ENCODE data around the gene ZNF664. TPM values are rescaled to one million over a fixed set of nuclear protein-coding genes. Genes with fewer than 3 reads are reported as not detected.
A peak's percentile ranks its signal among the peaks of the same experiment; 100 is the strongest.

The ZNF664 gene
- total and polyA plus RNA-seq, 8 donors: 16.5 to 224 (median 59.3) TPM

DNA sequence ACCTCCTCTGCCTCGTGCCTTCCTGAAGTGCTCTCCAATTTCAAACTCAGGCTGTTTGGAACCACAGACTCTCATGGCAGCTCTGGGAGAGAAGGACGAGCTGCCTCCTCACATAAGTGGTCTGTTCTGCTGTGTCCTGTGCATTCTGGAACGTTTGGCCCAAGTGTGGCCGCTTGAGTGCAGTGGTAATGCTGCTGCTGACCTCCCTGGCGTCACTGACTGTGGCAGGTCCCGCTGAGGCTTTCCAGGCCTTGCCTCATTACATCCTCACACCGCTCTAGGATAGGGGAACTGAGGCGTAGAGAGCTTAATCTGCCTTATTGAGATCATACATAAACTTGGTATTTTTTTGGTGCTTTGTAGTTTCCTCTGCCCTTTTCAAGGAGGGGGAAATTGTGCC is 14.6 kb upstream of the ZNF664 start:
- WGBS, 5 donors: 88 to 94% (median 93%) methylated on average over 4 to 8 of the region's 8 CpGs
- no peaks in the 10 kb centered on the region for H3K36me3 ChIP-seq
- H3K9me3 ChIP-seq: no peaks in the 10 kb centered on the region
- H3K27ac ChIP-seq: peak overlapping the region in 2 of 5 donors; percentile 45 to 77
- intact Hi-C loops (cut with DNase I; ENCODE audit: low total_unique reads): no loop called here
- DNase-seq: peak in 1 of 2 donors; percentile 39
- H3K4me3 ChIP-seq: no peak overlapping the region
- H3K27me3 ChIP-seq: no peaks in the 10 kb centered on the region
- peaks cover 0 to 14% (median 5%) of the 10 kb centered on the region in 4 donors for H3K4me1 ChIP-seq
- no peak for TF ChIP-seq POLR2A (IDR thresholded peaks at IDR 0.05)
- peak in 2 of 3 donors; percentile 8 to 45 for TF ChIP-seq POLR2AphosphoS5 (IDR thresholded peaks at IDR 0.05)
- TF ChIP-seq EP300 (IDR thresholded peaks at IDR 0.05): no peak
- TF ChIP-seq CTCF (IDR thresholded peaks at IDR 0.05): no peak

DNA sequence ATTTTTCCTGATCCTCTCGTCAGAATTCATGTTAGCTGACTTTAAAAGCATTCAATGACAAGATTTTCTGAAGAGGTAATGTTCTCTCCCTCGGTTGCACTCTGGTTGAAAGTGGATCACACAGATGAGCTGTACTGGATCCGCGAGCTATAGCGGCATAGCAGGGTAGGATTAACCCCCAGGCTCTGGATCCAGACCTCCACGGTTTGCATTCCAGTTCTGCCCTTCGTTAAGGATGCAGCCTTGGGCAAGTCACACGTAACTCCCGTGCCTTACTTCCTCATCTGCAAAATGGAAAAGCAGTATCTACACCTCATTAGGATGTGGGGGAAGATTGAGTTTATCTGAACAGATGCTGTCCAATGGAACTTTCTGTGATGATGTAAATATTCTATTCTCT is 14.1 kb upstream of the ZNF664 start:
- Histone ChIP-seq H3K9me3 (no peaks in the 10 kb centered on the region), H3K36me3 (no peaks in the 10 kb centered on the region), H3K4me1 (peaks cover 0 to 14% (median 5%) of the 10 kb centered on the region in 4 donors), H3K4me3 (no peak overlapping the region), H3K27me3 (no peaks in the 10 kb centered on the region), H3K27ac (peak overlapping the region in 2 of 5 donors; percentile 22 to 77)
- 85 to 95% (median 89%) methylated on average over 9 of the region's 9 CpGs for WGBS, 5 donors
- DNase-seq: no peak
- TF ChIP-seq POLR2AphosphoS5 (IDR thresholded peaks at IDR 0.05) (no peak), EP300 (IDR thresholded peaks at IDR 0.05) (no peak), CTCF (IDR thresholded peaks at IDR 0.05) (no peak), POLR2A (IDR thresholded peaks at IDR 0.05) (no peak)
- intact Hi-C loops (cut with DNase I; ENCODE audit: low total_unique reads): no loop called here

DNA sequence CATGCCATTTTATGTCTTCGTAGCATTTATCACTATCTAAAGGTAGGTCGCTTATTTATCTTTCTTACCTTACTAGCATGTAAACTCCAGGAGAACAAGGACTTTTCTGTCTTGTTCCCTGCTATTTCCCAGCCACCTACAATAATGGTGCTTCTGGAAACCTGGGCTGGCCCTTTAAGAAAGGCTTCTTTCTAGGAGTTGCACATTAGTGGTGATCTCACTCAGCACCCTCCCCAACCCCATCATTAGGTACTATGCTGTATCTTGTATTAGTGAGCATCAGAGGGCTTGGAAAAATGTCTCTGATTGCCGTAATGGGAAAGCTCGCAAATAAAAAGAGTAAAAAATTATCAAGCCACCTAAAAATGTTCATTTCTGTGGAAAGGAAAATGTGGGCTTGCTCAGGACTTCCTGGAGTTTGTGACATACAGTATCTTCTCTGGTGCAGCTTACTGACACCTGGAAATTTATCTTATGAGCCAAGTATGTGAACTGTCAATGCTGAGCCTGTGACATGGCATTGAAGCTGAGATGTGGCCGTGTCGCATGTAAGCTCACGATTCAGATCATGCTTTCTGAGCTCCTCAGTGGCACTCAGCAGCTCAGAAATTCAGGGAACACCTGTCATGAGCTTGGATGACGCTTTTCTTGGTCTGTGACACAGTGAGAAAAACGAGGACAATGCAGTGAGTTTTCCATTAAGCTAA is 12.8 kb upstream of the ZNF664 start:
- 90 to 95% (median 92%) methylated on average over 9 of the region's 9 CpGs for WGBS, 5 donors

DNA sequence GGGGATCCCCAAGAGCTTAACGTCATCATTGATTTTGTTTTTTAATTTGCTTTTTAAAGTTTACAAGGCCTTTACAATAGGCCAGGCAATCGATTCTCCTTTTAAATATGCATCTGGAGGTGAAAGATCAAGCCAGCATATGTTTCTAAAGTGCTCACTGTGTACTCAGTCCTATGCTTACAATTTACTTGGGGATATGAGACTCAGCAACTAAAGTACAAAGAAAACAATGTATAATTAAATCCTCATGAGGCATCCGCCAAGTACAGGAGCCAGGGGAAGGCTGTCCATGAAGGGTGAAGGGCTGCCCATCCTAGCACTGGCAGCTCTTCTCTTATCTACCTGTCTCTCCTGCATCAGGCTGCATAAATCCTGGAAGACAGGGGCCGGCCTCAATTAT is 12.2 kb upstream of the ZNF664 start:
- Histone ChIP-seq H3K27me3 (no peaks in the 10 kb centered on the region), H3K27ac (no peak overlapping the region), H3K9me3 (no peaks in the 10 kb centered on the region), H3K36me3 (no peaks in the 10 kb centered on the region), H3K4me1 (peaks cover 0 to 14% (median 5%) of the 10 kb centered on the region in 4 donors), H3K4me3 (no peak overlapping the region)
- 67 to 89% (median 75%) methylated on average over 4 of the region's 4 CpGs for WGBS, 5 donors
- TF ChIP-seq POLR2AphosphoS5 (IDR thresholded peaks at IDR 0.05): no peak
- TF ChIP-seq CTCF (IDR thresholded peaks at IDR 0.05): no peak
- TF ChIP-seq POLR2A (IDR thresholded peaks at IDR 0.05): no peak
- intact Hi-C loops (cut with DNase I; ENCODE audit: low total_unique reads): no loop called here
- no peak for DNase-seq

More for the DNA sequence above, 12.8 kb upstream of the ZNF664 start:
- no peaks in the 10 kb centered on the region for H3K36me3 ChIP-seq
- peaks cover 0 to 14% (median 5%) of the 10 kb centered on the region in 4 donors for H3K4me1 ChIP-seq
- no peaks in the 10 kb centered on the region for H3K27me3 ChIP-seq
- no peaks in the 10 kb centered on the region for H3K9me3 ChIP-seq
- TF ChIP-seq CTCF (IDR thresholded peaks at IDR 0.05) (no peak), POLR2AphosphoS5 (IDR thresholded peaks at IDR 0.05) (no peak), POLR2A (IDR thresholded peaks at IDR 0.05) (no peak), EP300 (IDR thresholded peaks at IDR 0.05) (no peak)
- intact Hi-C loops (cut with DNase I; ENCODE audit: low total_unique reads): no loop called here
- peak overlapping the region in 1 of 5 donors; percentile 77 for H3K27ac ChIP-seq
- no peak overlapping the region for H3K4me3 ChIP-seq
- no peak for DNase-seq
